NK-92 treated with Interleukin-12 subunit alpha and Interleukin-12 subunit beta, amount 100 ng/mL, for 24 hours (cell line): ENCODE data around the gene SETD3.

Source experiments
- DNase-seq: peaks from one replicate; lab custom pipeline; 2025; lab: John Stamatoyannopoulos, UW

SETD3 gene

DNA sequence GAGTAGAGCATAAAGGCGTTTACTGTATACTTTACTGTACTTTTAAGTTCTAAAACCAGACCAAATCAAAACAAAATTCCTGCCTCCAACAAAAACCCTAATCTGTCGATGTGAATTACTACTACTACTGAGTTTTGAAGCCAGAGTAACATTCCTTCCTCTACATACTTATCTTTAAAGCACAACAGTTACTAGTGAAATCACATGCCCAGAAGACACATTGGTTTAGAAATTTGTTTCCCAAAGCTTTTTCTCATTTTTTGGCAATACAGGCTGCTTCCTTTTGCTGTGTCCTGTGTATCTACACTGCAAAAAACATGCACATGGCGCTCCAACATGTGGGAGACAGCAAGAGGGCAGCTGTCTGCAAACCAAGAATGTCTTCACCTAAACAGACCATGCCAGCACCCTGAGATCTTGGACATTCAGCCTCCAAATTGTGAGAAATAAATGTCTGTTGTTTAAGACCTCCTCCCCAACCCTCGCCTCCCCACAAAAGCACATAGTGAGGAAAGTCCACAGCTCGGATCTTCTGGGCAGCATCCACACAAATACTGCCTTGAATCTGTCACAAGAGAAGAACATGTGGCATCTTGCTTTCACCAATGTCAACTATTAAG, 21.1 kb downstream of the SETD3 start:
- no peak for DNase-seq

DNA sequence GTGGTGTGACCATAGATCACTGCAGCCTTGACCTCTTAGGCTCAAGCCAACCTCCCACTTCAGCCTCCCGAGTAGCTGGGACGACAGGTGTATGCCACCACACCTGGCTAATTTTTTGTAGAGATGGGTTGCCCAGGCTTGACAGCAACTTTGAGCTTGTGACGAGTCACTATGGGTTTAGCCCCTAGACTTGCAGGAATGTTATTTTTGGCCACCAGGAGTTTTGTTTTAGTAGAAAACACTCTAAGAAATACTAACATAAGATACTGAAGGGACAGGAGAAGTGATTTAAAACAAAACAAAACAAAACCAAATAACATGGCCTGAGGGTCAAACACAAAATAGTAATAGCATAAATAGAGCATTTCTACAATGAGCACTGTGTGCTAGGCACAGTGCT, 26.4 kb downstream of the SETD3 start:
- no peak for DNase-seq

DNA sequence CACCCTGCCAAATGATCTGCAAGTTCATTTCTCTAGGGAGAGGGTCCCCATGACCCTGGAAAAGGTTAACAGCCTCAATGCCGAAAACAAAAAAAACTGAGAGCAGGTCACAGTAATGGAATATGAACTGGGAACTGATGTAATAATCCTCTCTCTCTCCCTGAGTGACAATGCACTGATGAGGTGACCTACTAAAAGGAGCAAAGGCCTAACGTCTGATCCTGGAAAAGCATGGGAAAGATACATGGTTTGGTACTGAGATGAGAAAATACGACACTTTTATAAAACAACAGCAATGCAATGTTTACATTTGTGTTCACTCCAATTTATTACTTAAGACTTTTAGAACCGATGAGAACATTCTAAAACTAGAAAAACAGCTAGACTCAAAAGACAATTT, 27.7 kb downstream of the SETD3 start:
- DNase-seq, result no peak

DNA sequence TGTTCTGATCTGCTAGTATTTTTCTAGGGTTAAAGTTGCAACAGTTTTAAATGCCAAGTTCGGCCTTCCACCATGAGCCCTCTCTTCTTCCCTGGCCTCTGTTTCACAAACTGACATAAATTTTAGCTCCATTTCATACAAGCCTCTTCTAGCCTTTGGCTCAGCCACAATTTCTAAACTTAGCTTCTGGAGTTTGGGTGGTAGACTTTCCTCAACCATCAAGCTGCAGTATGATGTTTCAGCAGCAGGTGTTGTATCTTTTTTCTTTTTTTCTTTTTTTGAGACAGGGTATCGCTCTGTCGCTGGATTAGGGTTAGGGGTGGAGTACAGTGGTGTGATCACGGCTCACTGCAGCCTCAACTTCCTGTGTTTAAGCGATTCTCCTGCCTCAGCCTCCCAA, 29.4 kb downstream of the SETD3 start:
- no peak for DNase-seq

- DNase-seq, result no peak
Observed at GRCh38 chr14:99450266-99450665, 30.4 kb downstream of the SETD3 start.

- DNase-seq, result no peak
Observed at GRCh38 chr14:99447739-99448138, 32.9 kb downstream of the SETD3 start.

GRCh38 chr14:99445931-99446330, 34.7 kb downstream of the SETD3 start:
- no peak for DNase-seq

DNA sequence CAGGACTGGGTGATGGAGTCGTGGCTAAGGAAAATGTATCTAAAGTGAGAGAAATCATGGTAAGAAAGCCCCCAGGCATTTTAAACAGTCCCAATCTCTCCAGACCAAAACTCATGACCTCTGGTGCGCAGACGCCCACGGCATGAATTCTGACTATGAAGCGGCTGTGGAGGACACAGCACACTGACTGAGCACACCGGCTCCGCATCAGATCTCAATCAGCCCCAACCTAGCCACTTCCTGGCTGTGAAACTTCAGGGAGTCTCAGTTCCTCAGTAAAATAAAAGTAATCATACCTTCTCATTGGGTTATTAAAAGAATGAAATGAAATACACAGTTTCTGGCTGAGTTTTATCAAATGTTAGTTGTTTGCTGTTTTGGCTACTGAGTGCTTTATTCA, 38.7 kb downstream of the SETD3 start:
- DNase-seq, result no peak

- no peak for DNase-seq
Observed at GRCh38 chr14:99441157-99441870, 39.3 kb downstream of the SETD3 start.

DNA sequence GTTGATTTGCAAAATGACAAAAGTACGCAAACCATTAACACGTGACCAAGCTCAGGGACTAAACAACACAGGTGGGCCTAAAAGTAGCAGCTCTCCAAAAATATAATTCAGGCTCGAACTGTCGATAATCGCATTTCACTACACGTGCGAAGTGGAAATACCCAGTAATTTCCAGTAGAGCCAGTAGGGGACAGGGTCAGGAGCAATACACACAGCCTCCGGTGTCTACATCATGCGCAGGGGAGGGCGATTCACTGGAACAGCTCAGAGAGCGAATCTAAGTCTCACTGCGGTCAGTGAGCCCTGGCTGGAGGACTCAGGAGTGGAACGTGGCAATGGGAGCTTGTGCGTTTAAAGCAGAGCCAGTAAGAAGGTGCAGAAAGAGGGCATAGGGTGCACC, 40.4 kb downstream of the SETD3 start:
- DNase-seq, result no peak

- no peak for DNase-seq
Observed at GRCh38 chr14:99437706-99438105, 43.0 kb downstream of the SETD3 start.

DNA sequence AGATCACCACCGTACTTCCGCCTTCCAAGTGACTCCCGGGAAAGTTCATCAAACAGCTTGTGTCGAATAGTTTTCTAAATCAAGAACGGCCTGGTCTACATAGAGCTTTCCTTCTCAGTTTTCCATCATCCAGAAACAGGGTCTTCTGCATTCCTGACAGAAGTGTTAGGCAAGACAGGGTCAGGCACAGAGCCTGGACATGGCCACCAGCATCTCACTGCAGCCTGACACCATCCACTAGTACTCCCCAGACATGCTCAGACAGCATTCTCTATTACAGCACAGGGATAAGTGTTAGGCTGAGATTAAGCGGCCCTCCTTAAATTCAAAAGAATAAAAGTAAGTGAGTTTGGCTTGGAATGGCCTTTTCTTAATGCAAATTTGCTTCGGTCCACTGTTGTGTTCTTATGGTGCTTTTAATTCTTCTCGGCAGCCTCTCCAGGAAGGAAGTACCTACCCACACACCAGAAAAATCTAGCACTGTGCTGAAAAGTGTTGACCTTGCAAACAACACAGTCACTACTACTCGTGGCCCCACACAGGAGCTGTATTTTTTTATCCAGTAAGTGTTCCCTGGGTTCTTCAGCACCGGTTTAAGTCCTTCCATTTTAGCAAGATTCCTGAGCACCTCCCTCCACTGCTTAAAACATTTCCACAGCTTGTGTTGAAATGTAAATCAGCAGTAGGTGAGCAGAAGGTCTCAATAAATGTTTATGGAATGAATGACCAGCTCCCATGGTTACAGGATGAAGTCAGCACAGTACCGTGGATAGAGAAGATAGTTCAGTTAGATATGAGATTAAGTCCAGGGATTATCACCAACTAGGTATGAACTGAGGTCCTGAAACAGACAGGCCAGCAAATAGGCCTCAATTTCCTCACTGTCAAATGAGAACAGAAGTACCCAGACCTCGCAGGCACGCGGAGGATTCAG, 44.1 kb downstream of the SETD3 start:
- no peak for DNase-seq

DNA sequence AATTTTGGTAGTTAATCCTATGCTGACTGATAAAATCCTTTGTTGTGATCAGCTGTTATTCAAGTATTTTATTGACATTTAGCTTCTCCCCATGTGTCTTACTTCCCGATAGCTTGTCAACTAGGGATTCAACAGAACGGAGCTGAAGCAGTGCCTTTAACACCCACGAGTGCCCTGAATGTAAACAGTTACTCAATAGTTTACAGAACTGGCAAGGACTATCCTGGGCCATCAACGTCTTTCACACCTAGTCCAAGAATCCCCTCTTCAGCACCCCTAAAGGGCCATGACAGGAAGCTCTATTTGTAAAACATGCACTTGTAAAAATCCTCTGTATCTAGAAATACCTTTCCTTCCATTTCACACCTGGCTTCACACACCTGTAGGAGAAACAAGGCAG, 45.3 kb downstream of the SETD3 start:
- DNase-seq, result no peak

DNA sequence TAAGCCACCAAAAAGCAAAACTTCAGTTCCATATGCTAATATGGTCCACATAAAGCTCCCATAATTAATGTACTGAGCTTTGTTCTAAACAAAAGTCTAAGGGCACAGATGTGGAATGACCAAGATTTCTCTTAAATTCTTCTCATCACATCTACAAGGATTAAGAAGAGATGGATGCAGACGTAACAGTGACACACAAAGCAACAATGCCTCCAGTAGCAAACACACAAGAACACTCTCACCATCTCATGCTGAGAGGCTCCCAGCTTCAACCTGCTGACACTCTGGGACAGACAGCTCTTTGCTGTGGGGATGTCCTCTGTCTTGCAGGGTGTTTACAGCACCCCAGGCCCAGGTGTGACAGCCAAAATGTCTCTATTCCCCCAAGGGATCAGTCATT, 48.2 kb downstream of the SETD3 start:
- DNase-seq, result no peak

DNA sequence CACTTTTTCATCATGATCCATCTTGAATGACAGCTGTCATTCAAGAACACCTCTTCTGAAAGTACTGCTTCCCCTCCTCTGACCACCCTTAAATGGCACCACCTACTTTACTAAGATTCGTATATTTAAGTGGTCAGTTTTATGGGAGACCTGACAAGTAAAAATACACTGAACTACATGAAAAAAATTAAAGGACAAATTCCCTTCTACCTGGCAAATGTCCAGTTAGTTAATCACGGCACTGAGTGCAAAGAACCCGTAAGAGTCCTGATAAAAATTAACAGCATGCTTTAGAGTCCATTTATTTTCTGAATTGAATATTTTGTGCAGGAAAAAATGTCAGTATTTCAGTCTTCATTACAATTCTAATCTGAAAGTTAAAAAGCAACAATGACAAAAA, 48.7 kb downstream of the SETD3 start:
- no peak for DNase-seq

- no peak for DNase-seq
Observed at GRCh38 chr14:99430491-99430890, 50.2 kb downstream of the SETD3 start.

GRCh38 chr14:99427632-99428300, 52.9 kb downstream of the SETD3 start:
- no peak for DNase-seq

- no peak for DNase-seq
Observed at GRCh38 chr14:99426813-99427346, 53.8 kb downstream of the SETD3 start.

GRCh38 chr14:99426265-99426664, 54.4 kb downstream of the SETD3 start:
- DNase-seq, result no peak

DNA sequence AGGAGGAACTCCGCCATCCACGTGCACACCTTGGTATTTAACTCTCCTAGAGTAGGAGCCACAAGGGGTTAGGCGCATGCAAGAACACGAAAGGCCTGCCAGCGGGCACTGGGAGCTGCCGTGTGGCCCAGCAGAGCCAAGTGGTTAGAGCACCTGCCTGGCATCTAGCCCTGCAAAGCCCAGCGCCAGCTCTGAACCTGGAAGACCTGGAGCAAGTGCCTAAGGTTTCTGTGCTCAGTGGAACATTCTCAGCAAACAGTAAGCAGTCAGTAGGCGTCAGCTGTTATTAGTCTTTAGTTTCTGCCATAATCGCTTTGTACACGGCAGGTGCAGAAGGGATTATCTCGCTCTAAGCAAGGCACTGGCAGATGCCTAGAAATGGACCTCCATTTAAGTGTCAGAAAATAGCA, 55.4 kb downstream of the SETD3 start:
- no peak for DNase-seq

DNA sequence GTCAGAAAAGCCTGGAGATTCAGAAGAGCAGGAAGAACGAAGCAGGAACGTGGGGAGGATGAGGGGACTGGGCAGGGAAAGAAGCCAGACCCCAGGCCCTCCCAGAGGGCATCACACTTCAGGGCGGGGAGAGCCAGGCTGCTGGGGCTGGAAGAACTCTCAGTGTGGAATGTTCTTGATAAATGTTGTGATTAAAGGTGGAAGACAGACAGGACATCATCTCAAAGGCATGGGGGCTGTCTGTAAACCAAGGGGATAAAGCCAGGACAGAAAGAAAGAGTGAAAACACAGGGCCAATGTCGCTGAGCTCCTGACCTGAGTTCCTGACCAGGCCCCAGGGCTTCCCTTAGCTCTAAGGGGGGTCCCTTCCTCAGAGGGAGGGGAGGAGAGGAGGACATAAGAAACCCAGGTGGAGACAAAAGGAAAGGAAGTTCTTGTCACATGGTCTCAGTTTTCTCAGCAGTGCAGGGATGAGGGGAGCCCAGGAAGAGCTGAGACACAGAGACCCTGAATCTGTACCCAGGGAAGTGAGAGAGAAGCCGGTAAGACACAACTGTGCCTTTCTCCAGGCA, 56.3 kb downstream of the SETD3 start:
- no peak for DNase-seq

- no peak for DNase-seq
Observed at GRCh38 chr14:99423434-99423833, 57.2 kb downstream of the SETD3 start.
